NCI-H2171 (cell line): ENCODE data around the gene ARL5B.
"Not testable (repeated sequence)": the region's sequence is repeated elsewhere in the genome, so short reads cannot be mapped to it uniquely, and the experiment has no call there.

Source experiments
- DNase-seq: peaks from one replicate; lab custom pipeline; 2025; lab: John Stamatoyannopoulos, UW

ARL5B gene

GRCh38 chr10:18659125-18659818 is at the start of gene ARL5B:
Gene ARL5B (plus strand): TSS chr10:18659431. CDS start chr10:18659638, 207 bp downstream.
- DNase-seq: peak; percentile 82

DNA sequence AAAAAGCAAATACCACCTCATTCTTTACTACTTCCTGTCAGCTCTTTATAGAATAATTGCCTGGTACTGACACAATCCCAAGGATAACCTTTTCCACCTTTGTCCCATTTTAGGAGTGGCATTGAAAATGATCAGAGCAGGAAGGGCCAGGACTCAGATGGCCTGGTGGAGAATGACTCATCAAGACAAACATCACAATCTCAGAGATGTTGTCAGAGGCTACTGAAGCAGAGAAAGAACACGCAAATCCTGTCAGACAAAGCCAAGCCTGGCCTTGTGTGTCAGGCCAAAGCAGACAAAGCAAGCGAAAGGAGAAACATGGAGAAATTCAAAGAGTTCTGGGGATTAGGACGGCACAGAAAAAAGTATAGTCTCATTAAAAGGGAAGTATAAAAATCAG is 48.7 kb upstream of the ARL5B start:
- no peak for DNase-seq

GRCh38 chr10:18611168-18611567 is 48.1 kb upstream of the ARL5B start:
- DNase-seq: no peak

DNA sequence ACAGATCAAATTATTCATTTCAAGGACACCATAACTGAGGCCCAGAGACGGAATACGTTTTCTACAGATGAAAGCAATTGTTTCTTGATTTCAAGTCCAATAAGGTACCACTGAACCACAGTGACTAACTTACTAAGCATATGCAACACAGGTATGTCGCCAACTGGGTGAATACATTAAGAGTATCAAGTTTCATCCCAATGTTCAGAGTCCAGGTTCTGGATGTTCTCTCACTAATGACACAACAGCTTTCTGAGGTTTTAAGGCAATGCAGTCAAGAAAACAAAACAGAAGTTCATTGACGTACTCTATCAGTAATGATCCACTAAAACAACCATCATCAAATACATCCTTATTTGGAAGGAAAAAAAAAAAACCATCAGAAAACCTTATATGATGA is 43.6 kb upstream of the ARL5B start:
- DNase-seq: no peak

- no peak for DNase-seq
Measured at GRCh38 chr10:18616337-18616736, 42.9 kb upstream of the ARL5B start.

DNA sequence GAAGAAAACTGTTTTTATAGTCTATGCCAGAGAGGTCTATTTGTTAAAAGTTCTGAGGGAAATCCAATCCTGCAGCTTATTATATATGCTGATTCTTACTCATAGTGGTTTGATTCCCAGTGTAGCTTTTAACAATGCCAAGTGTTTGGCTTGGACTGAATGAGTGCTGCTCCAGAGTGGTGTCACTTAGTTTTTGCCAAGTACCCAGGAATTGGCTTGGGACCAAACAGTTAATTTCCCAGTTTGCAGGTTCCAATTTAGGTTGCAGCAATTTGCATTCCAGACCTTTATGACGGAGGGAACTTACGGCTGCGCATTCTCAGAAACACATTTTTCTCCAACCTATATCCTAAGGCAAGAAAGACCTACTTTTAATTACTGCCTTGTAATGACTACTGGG is 40.2 kb upstream of the ARL5B start:
- DNase-seq: no peak

GRCh38 chr10:18620856-18621255 is 38.4 kb upstream of the ARL5B start:
- no peak for DNase-seq

DNA sequence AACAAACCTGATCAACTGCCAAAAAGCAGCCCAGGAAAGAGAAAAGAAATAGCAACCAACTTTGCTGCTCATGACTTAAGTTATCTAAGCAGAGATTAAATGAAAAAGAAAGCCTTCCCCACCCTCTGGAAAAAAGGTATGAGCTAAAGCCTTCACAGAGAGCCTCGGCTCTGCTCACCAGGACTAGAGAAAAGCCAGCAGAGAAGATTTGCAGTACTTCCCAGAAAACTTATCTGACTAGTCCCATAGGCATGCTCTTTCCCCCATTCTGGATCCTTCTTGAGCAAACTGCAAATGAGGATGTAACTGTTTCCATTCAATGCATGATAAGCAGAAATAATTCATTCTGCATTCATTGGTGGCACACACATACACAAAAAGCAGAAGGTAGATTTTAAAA is 35.6 kb upstream of the ARL5B start:
- DNase-seq: not testable (repeated sequence)

DNA sequence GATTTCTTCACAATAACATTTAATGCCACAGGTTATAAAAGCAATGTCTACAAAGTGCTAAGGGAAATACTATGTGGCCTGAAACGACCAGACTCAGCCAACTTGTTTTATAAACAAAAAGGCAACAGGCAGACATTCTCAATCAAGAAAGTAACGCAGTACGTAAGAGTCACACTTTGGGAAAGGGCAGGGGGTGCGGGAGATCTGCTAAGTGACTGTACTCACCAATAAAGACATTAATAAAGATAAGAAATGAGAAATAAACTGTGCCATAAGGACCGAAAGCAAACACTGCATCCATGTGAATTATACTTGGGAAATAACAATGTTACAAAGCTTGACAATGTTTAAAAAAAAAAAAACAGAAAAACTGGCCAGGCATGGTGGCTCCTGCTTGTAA is 33.3 kb upstream of the ARL5B start:
- no peak for DNase-seq

DNA sequence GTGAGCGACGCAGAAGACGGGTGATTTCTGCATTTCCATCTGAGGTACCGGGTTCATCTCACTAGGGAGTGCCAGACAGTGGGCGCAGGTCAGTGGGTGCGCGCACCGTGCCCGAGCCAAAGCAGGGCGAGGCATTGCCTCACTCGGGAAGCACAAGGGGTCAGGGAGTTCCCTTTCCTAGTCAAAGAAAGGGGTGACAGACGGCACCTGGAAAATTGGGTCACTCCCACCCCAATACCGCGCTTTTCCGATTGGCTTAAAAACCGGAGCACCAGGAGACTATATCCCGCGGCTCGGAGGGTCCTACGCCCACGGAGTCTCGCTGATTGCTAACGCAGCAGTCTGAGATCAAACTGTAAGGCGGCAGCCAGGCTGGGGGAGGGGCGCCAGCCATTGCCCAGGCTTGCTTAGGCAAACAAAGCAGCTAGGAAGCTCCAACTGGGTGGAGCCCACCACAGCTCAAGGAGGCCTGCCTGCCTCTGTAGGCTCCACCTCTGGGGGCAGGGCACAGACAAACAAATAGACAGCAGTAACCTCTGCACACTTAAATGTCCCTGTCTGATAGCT is 31.7 kb upstream of the ARL5B start:
- peak; percentile 47 for DNase-seq

DNA sequence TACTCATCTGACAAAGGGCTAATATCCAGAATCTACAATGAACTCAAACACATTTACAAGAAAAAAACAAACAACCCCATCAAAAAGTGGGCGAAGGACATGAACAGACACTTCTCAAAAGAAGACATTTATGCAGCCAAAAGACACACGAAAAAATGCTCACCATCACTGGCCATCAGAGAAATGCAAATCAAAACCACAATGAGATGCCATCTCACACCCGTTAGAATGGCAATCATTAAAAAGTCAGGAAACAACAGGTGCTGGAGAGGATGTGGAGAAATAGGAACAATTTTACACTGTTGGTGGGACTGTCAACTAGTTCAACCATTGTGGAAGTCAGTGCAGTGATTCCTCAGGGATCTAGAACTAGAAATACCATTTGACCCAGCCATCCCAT is 26.7 kb upstream of the ARL5B start:
- not testable (repeated sequence) for DNase-seq

DNA sequence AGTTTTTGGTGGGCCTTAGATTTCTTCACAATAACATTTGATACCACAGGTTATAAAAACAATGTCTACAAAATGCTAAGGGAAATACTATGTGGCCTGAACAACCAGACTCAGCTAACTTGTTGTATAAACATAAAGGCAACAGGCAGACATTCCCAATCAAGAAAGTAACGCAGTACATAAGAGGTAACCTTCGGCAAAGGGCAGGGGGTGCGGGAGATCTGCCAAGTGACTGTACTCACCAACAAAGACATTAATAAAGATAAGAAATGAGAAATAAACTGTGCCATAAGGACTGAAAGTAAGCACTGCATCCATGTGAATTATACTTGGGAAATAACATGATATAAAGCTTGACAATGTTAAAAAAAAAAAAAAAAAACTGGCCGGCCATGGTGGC is 23.2 kb upstream of the ARL5B start:
- DNase-seq: no peak

DNA sequence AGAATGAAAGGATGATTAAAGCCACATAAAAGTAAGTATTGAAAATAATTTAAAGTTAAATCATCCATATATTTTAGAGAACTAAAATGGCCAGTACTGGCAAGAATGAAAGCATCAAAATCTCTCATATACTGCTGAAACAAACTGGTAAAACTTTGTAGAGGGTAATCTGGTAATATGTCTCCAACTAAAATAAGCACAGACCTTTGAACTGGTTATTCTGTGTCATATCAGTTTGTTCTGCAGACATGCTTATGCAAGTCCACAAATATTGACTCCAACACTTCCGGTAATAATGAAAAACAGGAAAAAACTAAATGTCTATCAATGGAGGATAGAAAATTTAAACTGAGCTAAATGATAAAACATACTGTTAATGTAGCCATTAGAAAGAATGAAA is 21.8 kb upstream of the ARL5B start:
- DNase-seq: not testable (repeated sequence)

DNA sequence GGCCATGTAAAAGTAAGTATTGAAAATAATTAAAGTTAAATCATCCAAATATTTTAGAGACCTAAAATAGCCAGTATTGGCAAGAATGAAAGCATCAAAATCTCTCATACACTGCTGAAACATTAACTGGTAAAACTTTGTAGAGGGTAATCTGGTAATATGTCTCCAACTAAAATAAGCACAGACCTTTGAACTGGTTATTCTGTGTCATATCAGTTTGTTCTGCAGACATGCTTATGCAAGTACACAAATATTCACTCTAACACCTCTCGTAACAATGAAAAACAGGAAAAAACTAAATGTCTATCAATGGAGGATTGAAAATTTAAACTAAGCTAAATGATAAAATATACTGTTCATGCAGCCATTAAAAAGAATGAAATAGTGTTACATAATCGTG is 19.5 kb upstream of the ARL5B start:
- not testable (repeated sequence) for DNase-seq

GRCh38 chr10:18647151-18647550 is 12.1 kb upstream of the ARL5B start:
- DNase-seq: no peak

DNA sequence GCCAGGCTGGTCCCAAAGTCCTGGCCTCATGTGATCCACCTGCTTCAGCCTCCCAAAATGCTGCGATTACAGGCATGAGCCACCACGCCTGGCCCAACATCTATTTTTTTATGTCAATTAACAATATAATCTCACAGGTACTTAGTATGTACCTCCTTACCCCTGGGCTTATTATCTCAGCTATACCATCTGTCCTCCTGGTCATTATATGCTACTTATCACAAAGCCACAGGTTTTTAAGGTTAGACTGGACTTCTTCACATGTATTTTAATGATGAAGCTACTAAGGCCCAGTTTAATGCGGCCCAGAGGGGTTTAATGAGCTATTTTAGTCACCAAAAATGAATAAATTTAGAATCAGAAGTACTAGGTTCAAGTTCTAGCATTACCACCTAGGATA is 11.3 kb upstream of the ARL5B start:
- DNase-seq: no peak

DNA sequence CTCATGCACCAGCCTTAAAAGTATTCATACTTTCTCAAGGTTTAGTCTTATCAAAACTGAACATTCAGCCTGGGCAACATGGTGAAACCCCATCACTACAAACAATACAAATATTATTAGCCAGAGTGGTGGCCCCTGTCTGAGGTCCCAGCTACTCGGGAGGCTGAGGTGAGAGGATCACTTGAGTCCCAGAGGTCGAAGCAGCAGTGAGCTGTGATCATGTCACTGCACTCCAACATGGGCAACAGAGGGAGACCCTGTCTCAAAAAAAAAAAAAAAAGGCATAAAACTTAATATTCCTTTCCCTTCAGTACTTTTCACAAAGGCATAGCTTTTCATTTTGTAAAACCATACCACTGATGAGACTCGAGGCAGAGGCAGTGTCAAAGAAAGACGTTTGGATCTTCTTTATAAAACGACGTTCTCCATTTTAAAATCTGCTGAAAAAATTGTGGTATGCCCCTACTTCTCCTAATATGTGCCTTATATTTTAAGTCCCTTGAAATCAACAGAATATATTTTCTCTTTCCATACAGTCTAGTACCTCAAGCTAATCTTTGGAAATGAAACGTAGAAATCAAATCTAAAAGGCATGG is 9.8 kb upstream of the ARL5B start:
- no peak for DNase-seq

GRCh38 chr10:18650404-18650997 is 8.7 kb upstream of the ARL5B start:
- no peak for DNase-seq

- DNase-seq: peak; percentile 78
Measured at GRCh38 chr10:18651324-18652007, 7.8 kb upstream of the ARL5B start, which contains the start of gene NSUN6. Gene NSUN6 (minus strand): TSS chr10:18651587. CDS start chr10:18651203, 384 bp downstream.

- no peak for DNase-seq
Measured at GRCh38 chr10:18653112-18653511, 6.1 kb upstream of the ARL5B start.

DNA sequence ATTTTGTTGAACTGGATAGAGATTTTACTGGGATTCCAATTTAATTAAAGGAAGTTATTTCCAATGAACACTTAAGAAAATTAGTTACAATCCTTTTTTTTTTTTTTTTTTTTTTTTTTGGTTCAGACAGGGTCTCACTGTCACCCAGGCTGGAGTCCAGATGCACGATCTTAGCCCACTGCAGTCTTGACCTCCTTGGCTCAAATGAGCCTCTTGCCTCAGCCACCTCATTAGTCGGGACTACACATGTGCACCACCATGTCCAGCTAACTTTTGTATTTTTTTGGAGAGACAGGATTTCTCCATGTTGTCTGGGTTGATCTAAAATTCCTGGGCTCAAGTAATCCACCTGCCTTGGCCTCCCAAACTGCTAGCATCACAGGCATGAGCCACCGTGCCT is 2.5 kb upstream of the ARL5B start:
- no peak for DNase-seq

- DNase-seq: no peak
Measured at GRCh38 chr10:18658271-18659124, 733 bp upstream of the ARL5B start.
